ENCODE data around the gene ICE2. TPM values are rescaled to one million over a fixed set of nuclear protein-coding genes. Genes with fewer than 3 reads are reported as not detected.

ICE2 gene
- total and polyA plus RNA-seq, 4 donors: 5.7 to 26.6 (median 16.8) TPM

DNA sequence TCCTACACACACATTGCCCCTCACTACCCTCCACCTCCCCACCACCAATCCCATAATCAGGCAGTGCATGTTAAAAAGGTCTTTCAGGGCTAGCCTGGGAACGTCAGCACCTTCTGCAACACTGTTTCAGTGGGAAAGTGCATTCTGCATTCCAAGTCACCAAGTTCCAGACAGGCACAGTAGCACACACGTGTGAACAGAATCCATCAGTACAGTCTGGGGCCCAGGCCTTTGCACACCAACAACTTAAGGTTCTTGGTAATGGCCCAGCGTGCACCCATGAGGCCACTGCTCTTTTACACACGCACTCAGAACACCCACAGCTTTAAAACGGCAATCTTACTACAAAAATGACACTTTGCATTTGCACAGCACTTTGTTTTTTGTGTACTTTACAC lies 82.4 kb downstream of the ICE2 start:
- H3K9me3 ChIP-seq (ENCODE audit: control insufficient read depth in 4 of 4, low read length in 3 of 4): no peaks in the 10 kb centered on the region
- TF ChIP-seq, protein P1, sequence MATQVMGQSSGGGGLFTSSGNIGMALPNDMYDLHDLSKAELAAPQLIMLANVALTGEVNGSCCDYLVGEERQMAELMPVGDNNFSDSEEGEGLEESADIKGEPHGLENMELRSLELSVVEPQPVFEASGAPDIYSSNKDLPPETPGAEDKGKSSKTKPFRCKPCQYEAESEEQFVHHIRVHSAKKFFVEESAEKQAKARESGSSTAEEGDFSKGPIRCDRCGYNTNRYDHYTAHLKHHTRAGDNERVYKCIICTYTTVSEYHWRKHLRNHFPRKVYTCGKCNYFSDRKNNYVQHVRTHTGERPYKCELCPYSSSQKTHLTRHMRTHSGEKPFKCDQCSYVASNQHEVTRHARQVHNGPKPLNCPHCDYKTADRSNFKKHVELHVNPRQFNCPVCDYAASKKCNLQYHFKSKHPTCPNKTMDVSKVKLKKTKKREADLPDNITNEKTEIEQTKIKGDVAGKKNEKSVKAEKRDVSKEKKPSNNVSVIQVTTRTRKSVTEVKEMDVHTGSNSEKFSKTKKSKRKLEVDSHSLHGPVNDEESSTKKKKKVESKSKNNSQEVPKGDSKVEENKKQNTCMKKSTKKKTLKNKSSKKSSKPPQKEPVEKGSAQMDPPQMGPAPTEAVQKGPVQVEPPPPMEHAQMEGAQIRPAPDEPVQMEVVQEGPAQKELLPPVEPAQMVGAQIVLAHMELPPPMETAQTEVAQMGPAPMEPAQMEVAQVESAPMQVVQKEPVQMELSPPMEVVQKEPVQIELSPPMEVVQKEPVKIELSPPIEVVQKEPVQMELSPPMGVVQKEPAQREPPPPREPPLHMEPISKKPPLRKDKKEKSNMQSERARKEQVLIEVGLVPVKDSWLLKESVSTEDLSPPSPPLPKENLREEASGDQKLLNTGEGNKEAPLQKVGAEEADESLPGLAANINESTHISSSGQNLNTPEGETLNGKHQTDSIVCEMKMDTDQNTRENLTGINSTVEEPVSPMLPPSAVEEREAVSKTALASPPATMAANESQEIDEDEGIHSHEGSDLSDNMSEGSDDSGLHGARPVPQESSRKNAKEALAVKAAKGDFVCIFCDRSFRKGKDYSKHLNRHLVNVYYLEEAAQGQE (IDR thresholded peaks at IDR 0.05): no peak
- TF ChIP-seq EGR1 (IDR thresholded peaks at IDR 0.05; ENCODE audit: low read depth in 2 of 2): no peak
- TF ChIP-seq, protein P2, sequence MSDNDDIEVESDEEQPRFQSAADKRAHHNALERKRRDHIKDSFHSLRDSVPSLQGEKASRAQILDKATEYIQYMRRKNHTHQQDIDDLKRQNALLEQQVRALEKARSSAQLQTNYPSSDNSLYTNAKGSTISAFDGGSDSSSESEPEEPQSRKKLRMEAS (IDR thresholded peaks at IDR 0.05): no peak
- TF ChIP-seq RAD21 (IDR thresholded peaks at IDR 0.05): no peak
- TF ChIP-seq FOXA2 (IDR thresholded peaks at IDR 0.05): no peak
- TF ChIP-seq HNF4G (IDR thresholded peaks at IDR 0.05): no peak
- no peak for TF ChIP-seq TAF1 (conservative IDR thresholded peaks at IDR 0.05)
- TF ChIP-seq, protein P3, sequence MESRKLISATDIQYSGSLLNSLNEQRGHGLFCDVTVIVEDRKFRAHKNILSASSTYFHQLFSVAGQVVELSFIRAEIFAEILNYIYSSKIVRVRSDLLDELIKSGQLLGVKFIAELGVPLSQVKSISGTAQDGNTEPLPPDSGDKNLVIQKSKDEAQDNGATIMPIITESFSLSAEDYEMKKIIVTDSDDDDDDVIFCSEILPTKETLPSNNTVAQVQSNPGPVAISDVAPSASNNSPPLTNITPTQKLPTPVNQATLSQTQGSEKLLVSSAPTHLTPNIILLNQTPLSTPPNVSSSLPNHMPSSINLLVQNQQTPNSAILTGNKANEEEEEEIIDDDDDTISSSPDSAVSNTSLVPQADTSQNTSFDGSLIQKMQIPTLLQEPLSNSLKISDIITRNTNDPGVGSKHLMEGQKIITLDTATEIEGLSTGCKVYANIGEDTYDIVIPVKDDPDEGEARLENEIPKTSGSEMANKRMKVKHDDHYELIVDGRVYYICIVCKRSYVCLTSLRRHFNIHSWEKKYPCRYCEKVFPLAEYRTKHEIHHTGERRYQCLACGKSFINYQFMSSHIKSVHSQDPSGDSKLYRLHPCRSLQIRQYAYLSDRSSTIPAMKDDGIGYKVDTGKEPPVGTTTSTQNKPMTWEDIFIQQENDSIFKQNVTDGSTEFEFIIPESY (IDR thresholded peaks at IDR 0.05): no peak
- no peak for TF ChIP-seq YY1 (IDR thresholded peaks at IDR 0.05)
- no peak for TF ChIP-seq SP1 (IDR thresholded peaks at IDR 0.05)
- H3K9ac ChIP-seq (ENCODE audit: low read depth in 1 of 2, low read length in 2 of 2): peak overlapping the region in 1 of 2 donors; percentile 34
- H3K27me3 ChIP-seq (ENCODE audit: control insufficient read depth in 4 of 4, insufficient read depth in 4 of 4, low read length in 3 of 4): no peaks in the 10 kb centered on the region
- peak overlapping the region in 2 of 3 donors; percentile 56 to 78 for H3K4me3 ChIP-seq (ENCODE audit: low read depth in 1 of 3, low read length in 3 of 3)
- DNase-seq (ENCODE audit: low spot score): no peak
- WGBS: 45% methylated on average over 5 of the region's 5 CpGs
- H3K27ac ChIP-seq (ENCODE audit: low read depth in 1 of 2, low read length in 2 of 2): peak overlapping the region; percentile 84
- H3K4me1 ChIP-seq (ENCODE audit: control insufficient read depth in 4 of 4, insufficient read depth in 4 of 4, low read length in 3 of 4): peaks cover 18 to 46% (median 36%) of the 10 kb centered on the region in 4 donors
- H3K36me3 ChIP-seq (ENCODE audit: control insufficient read depth in 4 of 4, insufficient read depth in 3 of 4, low read depth in 1 of 4, low read length in 3 of 4): no peaks in the 10 kb centered on the region

DNA sequence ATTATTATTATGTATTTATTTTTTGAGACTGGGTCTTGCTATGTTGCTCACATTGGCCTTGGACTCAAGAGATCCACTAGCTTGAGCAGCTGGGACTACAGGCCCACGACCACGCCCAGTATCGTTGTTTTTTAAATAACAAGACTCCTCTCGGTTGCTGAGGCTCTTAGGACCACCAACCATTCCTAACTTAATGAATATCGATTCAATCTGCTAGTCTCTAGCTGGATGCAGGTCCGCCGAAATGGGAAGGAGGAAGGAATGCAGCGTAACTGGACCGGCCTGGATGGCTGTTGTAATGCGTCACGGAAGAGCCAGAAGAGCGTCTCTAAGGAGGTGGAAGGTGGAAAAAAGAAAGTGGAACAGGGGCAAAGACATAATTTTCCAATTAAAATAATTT lies 82.8 kb downstream of the ICE2 start:
- H3K36me3 ChIP-seq (ENCODE audit: control insufficient read depth in 4 of 4, insufficient read depth in 3 of 4, low read depth in 1 of 4, low read length in 3 of 4): no peaks in the 10 kb centered on the region
- 90% methylated on average over 12 of the region's 12 CpGs for WGBS
- no peak for DNase-seq (ENCODE audit: low spot score)
- H3K4me1 ChIP-seq (ENCODE audit: control insufficient read depth in 4 of 4, insufficient read depth in 4 of 4, low read length in 3 of 4): peaks cover 21 to 50% (median 41%) of the 10 kb centered on the region in 4 donors
- no peaks in the 10 kb centered on the region for H3K9me3 ChIP-seq (ENCODE audit: control insufficient read depth in 4 of 4, low read length in 3 of 4)
- peak overlapping the region in 1 of 3 donors; percentile 78 for H3K4me3 ChIP-seq (ENCODE audit: low read depth in 1 of 3, low read length in 3 of 3)
- peak overlapping the region in 1 of 2 donors; percentile 84 for H3K27ac ChIP-seq (ENCODE audit: low read depth in 1 of 2, low read length in 2 of 2)
- no peak overlapping the region for H3K9ac ChIP-seq (ENCODE audit: low read depth in 1 of 2, low read length in 2 of 2)
- H3K27me3 ChIP-seq (ENCODE audit: control insufficient read depth in 4 of 4, insufficient read depth in 4 of 4, low read length in 3 of 4): no peaks in the 10 kb centered on the region
- TF ChIP-seq, protein P4, sequence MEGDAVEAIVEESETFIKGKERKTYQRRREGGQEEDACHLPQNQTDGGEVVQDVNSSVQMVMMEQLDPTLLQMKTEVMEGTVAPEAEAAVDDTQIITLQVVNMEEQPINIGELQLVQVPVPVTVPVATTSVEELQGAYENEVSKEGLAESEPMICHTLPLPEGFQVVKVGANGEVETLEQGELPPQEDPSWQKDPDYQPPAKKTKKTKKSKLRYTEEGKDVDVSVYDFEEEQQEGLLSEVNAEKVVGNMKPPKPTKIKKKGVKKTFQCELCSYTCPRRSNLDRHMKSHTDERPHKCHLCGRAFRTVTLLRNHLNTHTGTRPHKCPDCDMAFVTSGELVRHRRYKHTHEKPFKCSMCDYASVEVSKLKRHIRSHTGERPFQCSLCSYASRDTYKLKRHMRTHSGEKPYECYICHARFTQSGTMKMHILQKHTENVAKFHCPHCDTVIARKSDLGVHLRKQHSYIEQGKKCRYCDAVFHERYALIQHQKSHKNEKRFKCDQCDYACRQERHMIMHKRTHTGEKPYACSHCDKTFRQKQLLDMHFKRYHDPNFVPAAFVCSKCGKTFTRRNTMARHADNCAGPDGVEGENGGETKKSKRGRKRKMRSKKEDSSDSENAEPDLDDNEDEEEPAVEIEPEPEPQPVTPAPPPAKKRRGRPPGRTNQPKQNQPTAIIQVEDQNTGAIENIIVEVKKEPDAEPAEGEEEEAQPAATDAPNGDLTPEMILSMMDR (IDR thresholded peaks at IDR 0.05; ENCODE audit: low read depth, low read length, missing input control): no peak
- TF ChIP-seq HNF4G (IDR thresholded peaks at IDR 0.05): no peak
- TF ChIP-seq FOXA2 (IDR thresholded peaks at IDR 0.05): no peak
- TF ChIP-seq TAF1 (conservative IDR thresholded peaks at IDR 0.05): no peak
- TF ChIP-seq, protein P5, sequence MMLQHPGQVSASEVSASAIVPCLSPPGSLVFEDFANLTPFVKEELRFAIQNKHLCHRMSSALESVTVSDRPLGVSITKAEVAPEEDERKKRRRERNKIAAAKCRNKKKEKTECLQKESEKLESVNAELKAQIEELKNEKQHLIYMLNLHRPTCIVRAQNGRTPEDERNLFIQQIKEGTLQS (IDR thresholded peaks at IDR 0.05): no peak
- TF ChIP-seq RXRA (IDR thresholded peaks at IDR 0.05): no peak
- TF ChIP-seq HNF4A (conservative IDR thresholded peaks at IDR 0.05): no peak
- TF ChIP-seq GABPA (IDR thresholded peaks at IDR 0.05 in 1 of 2, conservative IDR thresholded peaks at IDR 0.05 in 1 of 2): no peak
- TF ChIP-seq, protein P2 (IDR thresholded peaks at IDR 0.05): no peak
- no peak for TF ChIP-seq NR2F2 (IDR thresholded peaks at IDR 0.05)
- TF ChIP-seq, protein P3 (IDR thresholded peaks at IDR 0.05): no peak
- TF ChIP-seq RAD21 (IDR thresholded peaks at IDR 0.05): no peak
- TF ChIP-seq FOXA1 (IDR thresholded peaks at IDR 0.05): no peak
- TF ChIP-seq JUND (IDR thresholded peaks at IDR 0.05): no peak
- TF ChIP-seq YY1 (IDR thresholded peaks at IDR 0.05): no peak
- TF ChIP-seq EGR1 (IDR thresholded peaks at IDR 0.05; ENCODE audit: low read depth in 2 of 2): no peak
- no peak for TF ChIP-seq SP1 (IDR thresholded peaks at IDR 0.05)

Data from liver (tissue), 9 donors.